Stimulated activated CD4-positive, alpha-beta T cell treated with anti-CD3 and anti-CD28 coated beads, TNF-alpha, amount 100 ng/mL, for 48 hours (primary cell): ENCODE measurements around the gene CRELD2.

ENCODE experiments used
- DNase-seq, 3 donors: peaks; one replicate each; pipeline ENCODE4 v3.0.0-alpha.2; 2020; ENCODE audit warnings: low read depth in 3 of 3

Gene CRELD2

GRCh38 chr22:49929994-49930575, 11.7 kb downstream of the CRELD2 start:
- DNase-seq: no peak

GRCh38 chr22:49930596-49931412, 12.4 kb downstream of the CRELD2 start:
- DNase-seq: peak in 1 of 3 donors; percentile 49

- DNase-seq: no peak
These were observed 15.1 kb downstream of the CRELD2 start for GRCh38 chr22:49933236-49934159.

- DNase-seq: no peak
These were observed 15.9 kb downstream of the CRELD2 start for GRCh38 chr22:49934160-49934890.

GRCh38 chr22:49934891-49935557, 16.6 kb downstream of the CRELD2 start:
- DNase-seq: peak; percentile 82 to 97 (median 83)

- DNase-seq: peak in 1 of 3 donors; percentile 56
These were observed 17.1 kb downstream of the CRELD2 start for GRCh38 chr22:49935561-49935960.

- DNase-seq: peak; percentile 94 to 98 (median 96)
These were observed 17.9 kb downstream of the CRELD2 start for GRCh38 chr22:49936018-49936972.

- DNase-seq: no peak
These were observed 18.7 kb downstream of the CRELD2 start for GRCh38 chr22:49936973-49937757.

GRCh38 chr22:49937758-49938564, 19.5 kb downstream of the CRELD2 start:
- no peak for DNase-seq

- DNase-seq: no peak
These were observed 20.2 kb downstream of the CRELD2 start for GRCh38 chr22:49938565-49939136.

- DNase-seq: no peak
These were observed 23.3 kb downstream of the CRELD2 start for GRCh38 chr22:49941507-49942316.

- DNase-seq: no peak
These were observed 24.4 kb downstream of the CRELD2 start for GRCh38 chr22:49942565-49943404.

- no peak for DNase-seq
These were observed 25.0 kb downstream of the CRELD2 start for GRCh38 chr22:49943405-49943765.

GRCh38 chr22:49943771-49944398, 25.5 kb downstream of the CRELD2 start:
- no peak for DNase-seq

GRCh38 chr22:49944399-49944891, 26.0 kb downstream of the CRELD2 start:
- no peak for DNase-seq
